Nephron (organoid): Measurements from ENCODE around the gene SPTAN1.

ENCODE experiments used
- H3K27ac Mint-ChIP-seq, 3 experiments: 2 replicates each; pipeline ENCODE4 v1.8.0; 2020; ENCODE audit warnings: mixed read lengths in 3 of 3, mild to moderate bottlenecking in 2 of 3, moderate library complexity in 1 of 3
- H3K27me3 Mint-ChIP-seq: 2 replicates; pipeline ENCODE4 v1.8.0; 2021; ENCODE audit warnings: low read depth, mild to moderate bottlenecking, moderate library complexity, mixed read lengths
- H3K36me3 Mint-ChIP-seq: 2 replicates; pipeline ENCODE4 v1.8.0; 2020; ENCODE audit warnings: low read depth, mixed read lengths
- H3K4me1 Mint-ChIP-seq: 2 replicates; pipeline ENCODE4 v1.8.0; 2020; ENCODE audit warnings: mixed read lengths
- H3K4me3 Mint-ChIP-seq, 3 experiments: 2 replicates each; pipeline ENCODE4 v1.8.0; 2020; ENCODE audit warnings: mild to moderate bottlenecking in 3 of 3, mixed read lengths in 3 of 3, moderate library complexity in 2 of 3
- H3K9me3 Mint-ChIP-seq: 2 replicates; pipeline ENCODE4 v1.8.0; 2020; ENCODE audit warnings: mixed read lengths
- TF ChIP-seq, protein P1 (sequence below), 3 experiments: fragments of 200-600 bp; sonication (generic); IDR thresholded peaks; one replicate each; pipeline ENCODE4 v1.5.0; 2021; ENCODE audit warnings: antibody characterized with exemption in 3 of 3; ENCODE audit not compliant: unreplicated experiment in 3 of 3

The SPTAN1 gene

DNA sequence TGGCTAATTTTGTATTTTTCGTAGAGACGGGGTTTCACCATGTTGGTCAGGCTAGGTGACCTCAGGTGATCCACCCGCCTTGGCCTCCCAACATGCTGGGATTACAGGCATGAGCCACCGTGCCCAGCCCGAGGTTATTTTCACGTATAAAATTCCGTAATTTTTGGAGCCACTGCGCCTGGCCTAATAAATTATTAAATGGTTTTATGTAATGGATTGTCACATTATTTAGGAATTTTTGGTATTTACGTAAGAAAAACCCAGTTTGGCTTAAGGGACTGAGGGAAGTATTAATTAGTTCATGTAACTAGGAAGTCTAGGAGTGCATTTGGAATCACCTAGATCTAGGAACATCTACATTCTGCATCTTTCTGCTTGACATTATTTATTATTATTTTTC, 39.6 kb upstream of the SPTAN1 start:
- no peaks in the 10 kb centered on the region for H3K27me3 Mint-ChIP-seq
- no peaks in the 10 kb centered on the region for H3K4me1 Mint-ChIP-seq
- H3K27ac Mint-ChIP-seq: no peak overlapping the region
- TF ChIP-seq, protein P1, sequence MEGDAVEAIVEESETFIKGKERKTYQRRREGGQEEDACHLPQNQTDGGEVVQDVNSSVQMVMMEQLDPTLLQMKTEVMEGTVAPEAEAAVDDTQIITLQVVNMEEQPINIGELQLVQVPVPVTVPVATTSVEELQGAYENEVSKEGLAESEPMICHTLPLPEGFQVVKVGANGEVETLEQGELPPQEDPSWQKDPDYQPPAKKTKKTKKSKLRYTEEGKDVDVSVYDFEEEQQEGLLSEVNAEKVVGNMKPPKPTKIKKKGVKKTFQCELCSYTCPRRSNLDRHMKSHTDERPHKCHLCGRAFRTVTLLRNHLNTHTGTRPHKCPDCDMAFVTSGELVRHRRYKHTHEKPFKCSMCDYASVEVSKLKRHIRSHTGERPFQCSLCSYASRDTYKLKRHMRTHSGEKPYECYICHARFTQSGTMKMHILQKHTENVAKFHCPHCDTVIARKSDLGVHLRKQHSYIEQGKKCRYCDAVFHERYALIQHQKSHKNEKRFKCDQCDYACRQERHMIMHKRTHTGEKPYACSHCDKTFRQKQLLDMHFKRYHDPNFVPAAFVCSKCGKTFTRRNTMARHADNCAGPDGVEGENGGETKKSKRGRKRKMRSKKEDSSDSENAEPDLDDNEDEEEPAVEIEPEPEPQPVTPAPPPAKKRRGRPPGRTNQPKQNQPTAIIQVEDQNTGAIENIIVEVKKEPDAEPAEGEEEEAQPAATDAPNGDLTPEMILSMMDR (IDR thresholded peaks at IDR 0.05; ENCODE audit: unreplicated experiment in 3 of 3): no peak
- H3K36me3 Mint-ChIP-seq: peaks cover 53% of the 10 kb centered on the region
- H3K9me3 Mint-ChIP-seq: no peaks in the 10 kb centered on the region
- no peak overlapping the region for H3K4me3 Mint-ChIP-seq

DNA sequence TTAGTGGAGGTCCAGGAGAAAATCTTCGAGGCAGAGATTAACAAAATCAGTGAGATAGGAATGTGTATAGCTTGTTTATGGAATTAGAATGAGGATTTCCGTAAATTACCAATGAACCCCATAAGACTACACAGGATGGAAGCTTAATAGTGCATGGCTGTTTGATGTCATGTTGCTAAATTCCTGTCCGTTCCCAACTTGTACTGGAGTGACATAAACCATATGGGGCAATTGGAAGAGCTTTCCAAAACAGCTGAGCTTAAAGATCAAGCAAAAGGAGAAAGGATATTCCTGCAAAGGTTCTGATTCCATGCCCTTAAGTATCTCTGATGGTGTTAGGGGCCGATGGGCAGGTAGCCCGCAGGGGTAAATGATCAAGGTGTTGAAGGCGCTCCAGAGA, 30.4 kb upstream of the SPTAN1 start:
- Mint-ChIP-seq H3K9me3 (no peaks in the 10 kb centered on the region), H3K27me3 (no peaks in the 10 kb centered on the region), H3K27ac (peak overlapping the region; percentile 65 to 83 (median 83)), H3K4me1 (peaks cover 21% of the 10 kb centered on the region), H3K36me3 (peaks cover 64% of the 10 kb centered on the region), H3K4me3 (no peak overlapping the region)
- TF ChIP-seq, protein P1 (IDR thresholded peaks at IDR 0.05; ENCODE audit: unreplicated experiment in 3 of 3): no peak

DNA sequence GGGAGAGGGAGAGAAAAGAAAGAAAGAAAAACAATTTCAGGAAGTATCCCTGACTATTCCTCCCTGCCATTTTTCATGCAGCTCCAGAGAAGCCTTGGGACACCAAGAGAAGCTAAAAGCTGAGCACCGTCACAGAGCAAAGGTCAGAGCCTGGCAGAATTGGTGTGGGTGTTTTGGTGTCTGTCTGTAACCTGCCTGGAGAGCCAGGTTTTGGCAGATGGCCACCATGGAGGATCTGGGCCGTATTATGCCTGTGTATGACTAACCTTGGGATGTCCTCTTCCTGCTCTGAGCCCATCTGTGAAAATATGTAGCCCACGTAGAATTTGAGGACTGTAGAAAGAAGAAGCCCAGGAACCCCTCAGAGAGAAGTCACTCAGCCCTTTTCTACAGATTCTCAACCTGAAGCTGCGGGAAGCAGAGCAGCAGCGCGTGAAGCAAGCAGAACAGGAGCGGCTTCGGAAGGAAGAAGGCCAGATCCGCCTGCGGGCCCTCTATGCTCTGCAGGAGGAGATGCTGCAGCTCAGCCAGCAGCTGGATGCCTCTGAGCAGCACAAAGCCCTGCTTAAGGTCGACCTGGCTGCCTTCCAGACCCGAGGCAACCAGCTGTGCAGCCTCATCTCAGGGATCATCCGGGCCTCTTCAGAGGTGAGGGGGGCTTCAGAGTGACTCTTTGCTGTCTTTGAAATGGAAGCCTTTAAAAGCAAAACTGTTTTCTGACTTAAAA, 29.0 kb upstream of the SPTAN1 start:
- H3K27ac Mint-ChIP-seq: peak overlapping the region; percentile 65 to 85 (median 81)
- H3K36me3 Mint-ChIP-seq: peaks cover 60% of the 10 kb centered on the region
- H3K4me1 Mint-ChIP-seq: peaks cover 21% of the 10 kb centered on the region

DNA sequence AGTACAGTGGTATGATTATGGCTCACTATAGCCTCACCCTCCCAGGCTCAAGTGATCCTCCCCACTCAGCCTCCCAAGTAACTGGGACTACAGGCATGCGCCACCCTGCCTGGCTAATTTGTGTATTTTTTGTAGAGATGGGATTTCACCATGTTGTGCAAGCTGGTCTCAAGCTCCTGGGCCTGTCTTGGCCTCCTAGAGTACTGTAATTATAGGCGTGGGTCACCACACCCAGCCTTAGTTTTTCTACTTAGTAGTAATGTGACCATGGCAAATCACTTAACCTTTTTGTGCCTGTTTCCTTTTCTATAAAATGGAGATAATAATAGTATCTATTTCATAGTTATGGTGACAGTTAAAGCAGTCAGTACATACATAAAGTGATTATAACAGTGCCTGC, 25.7 kb upstream of the SPTAN1 start:
- no peaks in the 10 kb centered on the region for H3K9me3 Mint-ChIP-seq
- no peak overlapping the region for H3K4me3 Mint-ChIP-seq
- H3K27ac Mint-ChIP-seq: no peak overlapping the region
- H3K4me1 Mint-ChIP-seq: peaks cover 20% of the 10 kb centered on the region
- peaks cover 54% of the 10 kb centered on the region for H3K36me3 Mint-ChIP-seq
- TF ChIP-seq, protein P1 (IDR thresholded peaks at IDR 0.05; ENCODE audit: unreplicated experiment in 3 of 3): no peak
- H3K27me3 Mint-ChIP-seq: no peaks in the 10 kb centered on the region

More for the DNA sequence above, 29.0 kb upstream of the SPTAN1 start:
- TF ChIP-seq, protein P1 (IDR thresholded peaks at IDR 0.05; ENCODE audit: unreplicated experiment in 3 of 3): no peak
- Mint-ChIP-seq H3K9me3 (no peaks in the 10 kb centered on the region), H3K4me3 (no peak overlapping the region), H3K27me3 (no peaks in the 10 kb centered on the region)

DNA sequence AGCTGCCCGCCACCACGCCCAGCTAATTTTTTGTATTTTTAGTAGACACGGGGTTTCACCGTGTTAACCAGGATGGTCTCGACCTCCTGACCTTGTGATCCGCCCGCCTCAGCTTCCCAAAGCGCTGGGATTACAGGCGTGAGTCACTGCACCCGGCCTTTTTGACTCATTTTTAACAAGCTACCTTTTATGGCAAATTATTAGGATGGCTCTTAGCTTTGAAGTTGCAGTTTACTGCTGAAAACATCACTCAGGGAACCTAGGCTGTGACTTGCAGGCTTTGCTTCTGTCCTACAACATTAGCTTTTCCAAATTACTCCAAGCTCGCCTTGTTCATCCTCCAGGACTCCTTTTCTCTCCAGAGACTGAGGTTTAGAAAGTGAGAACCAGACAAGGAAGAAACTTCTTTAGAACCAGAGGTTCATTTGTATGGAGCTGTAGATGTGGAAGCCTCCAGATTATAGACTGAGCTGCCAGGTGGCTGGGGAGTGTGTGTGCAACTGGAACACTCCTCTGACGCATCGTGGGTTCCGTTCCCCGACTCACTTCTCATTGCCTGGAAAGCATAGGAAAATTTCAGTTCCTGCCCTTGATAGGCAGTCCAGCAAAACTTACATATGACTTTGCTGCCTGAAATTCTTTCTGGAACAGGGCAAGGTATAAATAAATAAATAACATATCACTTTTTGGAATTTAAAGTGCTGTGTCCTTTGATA, 23.8 kb upstream of the SPTAN1 start:
- H3K27ac Mint-ChIP-seq: no peak overlapping the region
- no peaks in the 10 kb centered on the region for H3K9me3 Mint-ChIP-seq
- TF ChIP-seq, protein P1 (IDR thresholded peaks at IDR 0.05; ENCODE audit: unreplicated experiment in 3 of 3): no peak
- no peak overlapping the region for H3K4me3 Mint-ChIP-seq
- no peaks in the 10 kb centered on the region for H3K27me3 Mint-ChIP-seq
- peaks cover 2% of the 10 kb centered on the region for H3K4me1 Mint-ChIP-seq
- peaks cover 51% of the 10 kb centered on the region for H3K36me3 Mint-ChIP-seq
